Measurements from ENCODE around the gene BOK.

BOK gene

GRCh38 chr2:241619597-241620418 lies 61.3 kb downstream of the BOK start:
- no peak for DNase-seq (ENCODE audit: low spot score)
- peak; percentile 78 for FAIRE-seq

- DNase-seq (ENCODE audit: low spot score) (no peak), FAIRE-seq (no peak)
These were observed 61.8 kb downstream of the BOK start for GRCh38 chr2:241620419-241620769.
